WTC11 (cell line): ENCODE data around the gene ZNF264. TPM values are rescaled to one million over a fixed set of nuclear protein-coding genes. Genes with fewer than 3 reads are reported as not detected.

Source experiments
- ATAC-seq: fragments of 200-7000 bp; cut with Tn5 transposase; 2 replicates; pipeline ENCODE4 v1.10.0; 2021; ENCODE audit warnings: mild to moderate bottlenecking, moderate library complexity
- CTCF ChIA-PET: fragments of 300-600 bp; sonication (Branson Sonifier 250); formaldehyde crosslinking; loops from one replicate; lab custom pipeline; 2021; ENCODE audit warnings: antibody characterized with exemption; lab: Charles Lee
- POLR2A ChIA-PET: fragments of 350-600 bp; sonication (Branson Sonifier 250); formaldehyde crosslinking; loops from one replicate; lab custom pipeline; 2021; ENCODE audit warnings: antibody characterized with exemption; lab: Charles Lee
- DNase-seq: peaks from one replicate; pipeline ENCODE4 v3.0.0; 2021; ENCODE audit warnings: low spot score
- H3K27ac Mint-ChIP-seq: 2 replicates; pipeline ENCODE4 v1.8.0; 2021; ENCODE audit warnings: mixed read lengths
- H3K27me3 Mint-ChIP-seq: 2 replicates; pipeline ENCODE4 v1.8.0; 2021; ENCODE audit warnings: low read depth, mild to moderate bottlenecking, moderate library complexity, mixed read lengths
- H3K36me3 Mint-ChIP-seq: 2 replicates; pipeline ENCODE4 v1.8.0; 2021; ENCODE audit warnings: mixed read lengths
- H3K4me1 Mint-ChIP-seq: 2 replicates; pipeline ENCODE4 v1.8.0; 2022; ENCODE audit warnings: mixed read lengths
- H3K4me3 Mint-ChIP-seq: 2 replicates; pipeline ENCODE4 v1.8.0; 2021; ENCODE audit warnings: mild to moderate bottlenecking, moderate library complexity, mixed read lengths
- H3K9me3 Mint-ChIP-seq: 2 replicates; pipeline ENCODE4 v1.8.0; 2021; ENCODE audit warnings: mixed read lengths
- ARID4B ChIP-seq: sonication (generic); formaldehyde crosslinking; IDR thresholded peaks from 2 replicates; pipeline ENCODE4 v1.8.0; 2023; ENCODE audit warnings: missing genetic modification reagents, mild to moderate bottlenecking, borderline replicate concordance
- E2F1 ChIP-seq: sonication (generic); formaldehyde crosslinking; IDR thresholded peaks from 2 replicates; pipeline ENCODE4 v1.8.0; 2022; ENCODE audit warnings: mild to moderate bottlenecking, missing genetic modification reagents
- E2F4 ChIP-seq: sonication (generic); formaldehyde crosslinking; IDR thresholded peaks from 2 replicates; pipeline ENCODE4 v1.8.1; 2022; ENCODE audit warnings: low read depth, mild to moderate bottlenecking, moderate library complexity, missing genetic modification reagents, borderline replicate concordance
- FOXJ3 ChIP-seq: sonication (generic); formaldehyde crosslinking; IDR thresholded peaks from 2 replicates; pipeline ENCODE4 v1.9.0; 2021; ENCODE audit warnings: missing genetic modification reagents, mild to moderate bottlenecking, borderline replicate concordance
- IRF1 ChIP-seq: sonication (generic); formaldehyde crosslinking; IDR thresholded peaks from 2 replicates; pipeline ENCODE4 v1.8.0; 2023; ENCODE audit warnings: missing genetic modification reagents
- NFATC4 ChIP-seq: fragments of 250-450 bp; sonication (Bioruptor Pico); IDR thresholded peaks from 2 replicates; pipeline ENCODE4 v1.9.0; 2021; ENCODE audit warnings: mild to moderate bottlenecking
- NR1H2 ChIP-seq: sonication (generic); formaldehyde crosslinking; IDR thresholded peaks from 2 replicates; pipeline ENCODE4 v1.9.0; 2021; ENCODE audit warnings: mild to moderate bottlenecking, moderate library complexity, missing genetic modification reagents
- NR3C1 ChIP-seq: sonication (generic); formaldehyde crosslinking; conservative IDR thresholded peaks from 2 replicates; pipeline ENCODE4 v1.8.1; 2023; ENCODE audit warnings: low read depth, mild to moderate bottlenecking, missing genetic modification reagents
- PRDM15 ChIP-seq: sonication (generic); formaldehyde crosslinking; IDR thresholded peaks from 2 replicates; pipeline ENCODE4 v1.8.0; 2022; ENCODE audit warnings: missing genetic modification reagents
- RELA ChIP-seq: sonication (generic); formaldehyde crosslinking; IDR thresholded peaks from 2 replicates; pipeline ENCODE4 v1.8.1; 2022; ENCODE audit warnings: missing genetic modification reagents, mild to moderate bottlenecking, borderline replicate concordance
- SMAD4 ChIP-seq: sonication (generic); formaldehyde crosslinking; IDR thresholded peaks from 2 replicates; pipeline ENCODE4 v1.8.0; 2022; ENCODE audit warnings: mild to moderate bottlenecking, missing genetic modification reagents
- TCF7 ChIP-seq: sonication (generic); formaldehyde crosslinking; IDR thresholded peaks from 2 replicates; pipeline ENCODE4 v1.8.0; 2022; ENCODE audit warnings: mild to moderate bottlenecking, low read depth, missing genetic modification reagents, moderate library complexity
- ZBTB21 ChIP-seq: sonication (generic); formaldehyde crosslinking; IDR thresholded peaks from 2 replicates; pipeline ENCODE4 v1.8.1; 2023; ENCODE audit warnings: mild to moderate bottlenecking, missing genetic modification reagents, borderline replicate concordance
- ZNF671 ChIP-seq: fragments of 250-450 bp; sonication (Bioruptor Pico); IDR thresholded peaks from 2 replicates; pipeline ENCODE4 v1.8.0; 2021; ENCODE audit warnings: mild to moderate bottlenecking
- total RNA-seq: library from RNA; stranded (reverse); gene quantifications from 3 replicates; pipeline ENCODE4 v1.2.3, GENCODE V29; 2021

The ZNF264 gene
- total RNA-seq, 1 experiment from 2014 or later: 27.0 TPM

- ChIA-PET POLR2A (no interaction called here), CTCF (no interaction called here)
- Mint-ChIP-seq H3K36me3 (peaks cover 47% of the 10 kb centered on the region), H3K4me1 (no peaks in the 10 kb centered on the region), H3K9me3 (no peaks in the 10 kb centered on the region), H3K27me3 (no peaks in the 10 kb centered on the region), H3K27ac (no peak overlapping the region), H3K4me3 (no peak overlapping the region)
- no peak for DNase-seq
- no peak for ATAC-seq
- no peak for TF ChIP-seq E2F4
- TF ChIP-seq NR3C1: no peak
- no peak for TF ChIP-seq TCF7 (CRISPR knock-in tag)
- no peak for TF ChIP-seq RELA (CRISPR knock-in tag)
- TF ChIP-seq PRDM15 (CRISPR knock-in tag): no peak
- no peak for TF ChIP-seq IRF1
- no peak for TF ChIP-seq ZNF671 (CRISPR knock-in tag)
- TF ChIP-seq NR1H2 (CRISPR knock-in tag): no peak
Observed at GRCh38 chr19:57210381-57210780, 19.1 kb downstream of the ZNF264 start.

GRCh38 chr19:57212109-57212508 lies 20.8 kb downstream of the ZNF264 start:
- no peaks in the 10 kb centered on the region for H3K4me1 Mint-ChIP-seq
- H3K9me3 Mint-ChIP-seq: no peaks in the 10 kb centered on the region
- peaks cover 36% of the 10 kb centered on the region for H3K36me3 Mint-ChIP-seq
- POLR2A ChIA-PET: no interaction called here
- DNase-seq (no peak), ATAC-seq (no peak)
- no peak for TF ChIP-seq RELA (CRISPR knock-in tag)
- TF ChIP-seq ZNF671 (CRISPR knock-in tag): no peak
- no peak for TF ChIP-seq NFATC4 (CRISPR knock-in tag)
- no peak for TF ChIP-seq E2F1 (CRISPR knock-in tag)
- H3K27ac Mint-ChIP-seq: no peak overlapping the region
- H3K4me3 Mint-ChIP-seq: no peak overlapping the region
- H3K27me3 Mint-ChIP-seq: no peaks in the 10 kb centered on the region
- CTCF ChIA-PET: no interaction called here

GRCh38 chr19:57227502-57227901 lies 36.2 kb downstream of the ZNF264 start:
- CTCF ChIA-PET: no interaction called here
- DNase-seq: no peak

More at GRCh38 chr19:57227502-57227901, 36.2 kb downstream of the ZNF264 start:
- Mint-ChIP-seq H3K27ac (no peak overlapping the region), H3K4me1 (peaks cover 4% of the 10 kb centered on the region; the same call in 1 of the 2 replicates), H3K36me3 (no peaks in the 10 kb centered on the region), H3K4me3 (no peak overlapping the region), H3K9me3 (no peaks in the 10 kb centered on the region), H3K27me3 (peaks cover 9% of the 10 kb centered on the region)
- POLR2A ChIA-PET: no interaction called here
- no peak for ATAC-seq
- TF ChIP-seq ZBTB21 (no peak), SMAD4 (CRISPR knock-in tag) (no peak), ARID4B (CRISPR knock-in tag) (no peak), FOXJ3 (CRISPR knock-in tag) (no peak)
